ENCODE data around the gene MAGOH.

The MAGOH gene

DNA sequence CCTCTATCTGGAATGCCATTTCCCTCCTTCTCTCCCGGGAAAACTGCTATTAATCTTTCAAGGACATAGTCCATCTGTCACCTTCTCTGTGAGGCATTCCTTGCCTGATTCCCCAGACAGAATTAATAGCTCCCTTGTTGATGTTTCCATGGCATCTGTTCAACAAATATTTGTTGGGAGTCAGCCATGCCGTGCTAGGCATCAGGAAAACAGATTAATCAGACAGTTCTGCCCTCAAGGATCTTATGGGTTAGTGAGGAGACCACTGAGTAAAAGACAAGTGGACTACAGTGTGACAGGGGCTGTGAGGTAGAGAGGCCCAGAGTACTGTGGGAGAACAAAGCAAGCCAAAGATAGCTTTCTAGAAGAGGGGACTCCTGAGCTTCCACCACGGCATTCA is 11.4 kb upstream of the MAGOH start:
- Histone ChIP-seq H3K27me3 (ENCODE audit: insufficient read depth, insufficient read length) (no peaks in the 10 kb centered on the region), H3K4me3 (ENCODE audit: insufficient read length, low read depth) (no peak overlapping the region), H3K36me3 (ENCODE audit: insufficient read depth, insufficient read length, low read length) (peaks cover 98% of the 10 kb centered on the region), H3K4me1 (ENCODE audit: insufficient read depth, insufficient read length) (no peaks in the 10 kb centered on the region), H3K9me3 (ENCODE audit: insufficient read depth, low read length) (no peaks in the 10 kb centered on the region), H3K9ac (ENCODE audit: insufficient read length, low read depth) (no peak overlapping the region)
- no peak for DNase-seq (ENCODE audit: low read depth, low spot score)
- no peak for TF ChIP-seq ZNF274 (IDR thresholded peaks at IDR 0.05; ENCODE audit: low read depth, low read length)
- no peak for TF ChIP-seq YY1 (IDR thresholded peaks at IDR 0.05; ENCODE audit: insufficient read depth, insufficient read length)
- TF ChIP-seq SUZ12 (IDR thresholded peaks at IDR 0.05; ENCODE audit: extremely low read depth, insufficient read depth, insufficient read length), result no peak

GRCh38 chr1:53246261-53247134 is 8.2 kb upstream of the MAGOH start:
- no peak for TF ChIP-seq SUZ12 (IDR thresholded peaks at IDR 0.05; ENCODE audit: extremely low read depth, insufficient read depth, insufficient read length)
- H3K4me1 ChIP-seq (ENCODE audit: insufficient read depth, insufficient read length), result no peaks in the 10 kb centered on the region
- no peaks in the 10 kb centered on the region for H3K27me3 ChIP-seq (ENCODE audit: insufficient read depth, insufficient read length)
- no peaks in the 10 kb centered on the region for H3K9me3 ChIP-seq (ENCODE audit: insufficient read depth, low read length)
- peaks cover 75% of the 10 kb centered on the region for H3K36me3 ChIP-seq (ENCODE audit: insufficient read depth, insufficient read length, low read length)
- no peak for DNase-seq (ENCODE audit: low read depth, low spot score)
- H3K4me3 ChIP-seq (ENCODE audit: insufficient read length, low read depth), result no peak overlapping the region
- H3K9ac ChIP-seq (ENCODE audit: insufficient read length, low read depth), result no peak overlapping the region

DNA sequence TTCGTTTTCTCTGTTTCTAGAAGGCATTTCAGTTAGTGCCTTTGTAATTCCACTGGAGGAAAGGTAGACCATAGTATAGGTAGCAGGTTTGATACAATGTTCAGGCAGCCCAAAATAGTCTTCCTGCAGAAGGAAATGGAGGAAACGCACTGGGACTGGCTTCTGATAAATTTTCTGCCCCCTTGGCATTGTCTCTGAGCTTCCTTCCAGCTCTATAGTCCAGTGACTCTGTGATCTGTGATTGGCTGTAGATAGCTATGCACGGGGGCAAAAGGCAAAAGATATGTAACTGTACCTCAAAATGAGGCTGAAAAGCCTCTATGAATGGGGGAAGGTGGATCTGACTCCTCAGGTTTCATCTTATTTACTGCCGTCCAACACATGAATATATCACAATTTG is 5.8 kb upstream of the MAGOH start:
- no peak for DNase-seq (ENCODE audit: low read depth, low spot score)
- Histone ChIP-seq H3K36me3 (ENCODE audit: insufficient read depth, insufficient read length, low read length) (peaks cover 52% of the 10 kb centered on the region), H3K9me3 (ENCODE audit: insufficient read depth, low read length) (no peaks in the 10 kb centered on the region), H3K27me3 (ENCODE audit: insufficient read depth, insufficient read length) (peaks cover 3% of the 10 kb centered on the region), H3K4me1 (ENCODE audit: insufficient read depth, insufficient read length) (no peaks in the 10 kb centered on the region), H3K4me3 (ENCODE audit: insufficient read length, low read depth) (no peak overlapping the region), H3K9ac (ENCODE audit: insufficient read length, low read depth) (no peak overlapping the region)
- TF ChIP-seq SUZ12 (IDR thresholded peaks at IDR 0.05; ENCODE audit: extremely low read depth, insufficient read depth, insufficient read length) (no peak), ZNF274 (IDR thresholded peaks at IDR 0.05; ENCODE audit: low read depth, low read length) (no peak), YY1 (IDR thresholded peaks at IDR 0.05; ENCODE audit: insufficient read depth, insufficient read length) (no peak)

GRCh38 chr1:53242381-53242780 is 4.1 kb upstream of the MAGOH start:
- Histone ChIP-seq H3K27me3 (ENCODE audit: insufficient read depth, insufficient read length) (peaks cover 3% of the 10 kb centered on the region), H3K4me3 (ENCODE audit: insufficient read length, low read depth) (no peak overlapping the region), H3K36me3 (ENCODE audit: insufficient read depth, insufficient read length, low read length) (peaks cover 34% of the 10 kb centered on the region), H3K9me3 (ENCODE audit: insufficient read depth, low read length) (no peaks in the 10 kb centered on the region), H3K9ac (ENCODE audit: insufficient read length, low read depth) (no peak overlapping the region), H3K4me1 (ENCODE audit: insufficient read depth, insufficient read length) (no peaks in the 10 kb centered on the region)
- no peak for TF ChIP-seq YY1 (IDR thresholded peaks at IDR 0.05; ENCODE audit: insufficient read depth, insufficient read length)
- no peak for TF ChIP-seq ZNF274 (IDR thresholded peaks at IDR 0.05; ENCODE audit: low read depth, low read length)
- no peak for TF ChIP-seq SUZ12 (IDR thresholded peaks at IDR 0.05; ENCODE audit: extremely low read depth, insufficient read depth, insufficient read length)
- DNase-seq (ENCODE audit: low read depth, low spot score), result no peak

DNA sequence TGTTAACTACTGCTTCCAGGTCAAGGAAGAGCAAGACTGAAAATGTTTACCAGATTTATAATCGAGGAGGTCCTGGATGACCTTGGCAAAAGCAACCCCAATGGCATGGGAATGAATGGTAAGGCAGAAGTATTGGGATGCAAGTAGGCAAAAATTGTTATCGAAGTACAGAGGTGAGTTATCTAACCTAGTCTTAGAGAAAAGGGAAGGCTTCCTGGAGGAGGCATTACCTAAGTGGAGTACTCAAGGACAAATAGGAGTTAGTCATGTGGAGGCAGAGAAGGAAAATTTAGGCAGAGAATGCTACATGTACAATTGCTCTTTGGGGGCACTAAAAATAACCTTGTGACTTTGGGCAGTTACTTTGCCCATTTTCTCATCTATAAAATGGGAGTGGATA is 3.5 kb upstream of the MAGOH start:
- Histone ChIP-seq H3K36me3 (ENCODE audit: insufficient read depth, insufficient read length, low read length) (peaks cover 29% of the 10 kb centered on the region), H3K9ac (ENCODE audit: insufficient read length, low read depth) (no peak overlapping the region), H3K9me3 (ENCODE audit: insufficient read depth, low read length) (no peaks in the 10 kb centered on the region), H3K4me1 (ENCODE audit: insufficient read depth, insufficient read length) (no peaks in the 10 kb centered on the region), H3K4me3 (ENCODE audit: insufficient read length, low read depth) (no peak overlapping the region), H3K27me3 (ENCODE audit: insufficient read depth, insufficient read length) (peaks cover 3% of the 10 kb centered on the region)
- TF ChIP-seq YY1 (IDR thresholded peaks at IDR 0.05; ENCODE audit: insufficient read depth, insufficient read length), result no peak
- TF ChIP-seq ZNF274 (IDR thresholded peaks at IDR 0.05; ENCODE audit: low read depth, low read length), result no peak
- TF ChIP-seq SUZ12 (IDR thresholded peaks at IDR 0.05; ENCODE audit: extremely low read depth, insufficient read depth, insufficient read length), result no peak
- DNase-seq (ENCODE audit: low read depth, low spot score), result no peak

- TF ChIP-seq ZNF274 (IDR thresholded peaks at IDR 0.05; ENCODE audit: low read depth, low read length), result no peak
- no peak for TF ChIP-seq YY1 (IDR thresholded peaks at IDR 0.05; ENCODE audit: insufficient read depth, insufficient read length)
- TF ChIP-seq SUZ12 (IDR thresholded peaks at IDR 0.05; ENCODE audit: extremely low read depth, insufficient read depth, insufficient read length), result no peak
- Histone ChIP-seq H3K9ac (ENCODE audit: insufficient read length, low read depth) (peak overlapping the region; percentile 97), H3K9me3 (ENCODE audit: insufficient read depth, low read length) (no peaks in the 10 kb centered on the region), H3K27me3 (ENCODE audit: insufficient read depth, insufficient read length) (peaks cover 3% of the 10 kb centered on the region), H3K36me3 (ENCODE audit: insufficient read depth, insufficient read length, low read length) (peaks cover 40% of the 10 kb centered on the region), H3K4me3 (ENCODE audit: insufficient read length, low read depth) (peak overlapping the region; percentile 84), H3K4me1 (ENCODE audit: insufficient read depth, insufficient read length) (no peaks in the 10 kb centered on the region)
- no peak for DNase-seq (ENCODE audit: low read depth, low spot score)
Measured at GRCh38 chr1:53237638-53238037, 680 bp downstream of the MAGOH start.

- Histone ChIP-seq H3K36me3 (ENCODE audit: insufficient read depth, insufficient read length, low read length) (peaks cover 36% of the 10 kb centered on the region), H3K27me3 (ENCODE audit: insufficient read depth, insufficient read length) (no peaks in the 10 kb centered on the region), H3K9ac (ENCODE audit: insufficient read length, low read depth) (peak overlapping the region; percentile 100), H3K9me3 (ENCODE audit: insufficient read depth, low read length) (no peaks in the 10 kb centered on the region; the same call in 1 of the 2 replicates), H3K4me3 (ENCODE audit: insufficient read length, low read depth) (peak overlapping the region; percentile 98), H3K4me1 (ENCODE audit: insufficient read depth, insufficient read length) (no peaks in the 10 kb centered on the region)
- TF ChIP-seq YY1 (IDR thresholded peaks at IDR 0.05; ENCODE audit: insufficient read depth, insufficient read length) (no peak), ZNF274 (IDR thresholded peaks at IDR 0.05; ENCODE audit: low read depth, low read length) (no peak), SUZ12 (IDR thresholded peaks at IDR 0.05; ENCODE audit: extremely low read depth, insufficient read depth, insufficient read length) (no peak)
- DNase-seq (ENCODE audit: low read depth, low spot score), result no peak
Measured at GRCh38 chr1:53220962-53221286, 17.4 kb downstream of the MAGOH start.
